NB4 (cell line): ENCODE data around the gene FAM229B.

Experiments
- POLR2A ChIP-seq: IDR thresholded peaks from 2 replicates; pipeline ENCODE4 v1.6.1; 2011; ENCODE audit warnings: mild to moderate bottlenecking; ENCODE audit not compliant: insufficient read length; ENCODE audit errors: extremely low read depth
- TF ChIP-seq, protein P1 (sequence below): IDR thresholded peaks from one replicate; pipeline ENCODE4 v1.5.1; 2012; ENCODE audit warnings: low read depth, low read length
- TF ChIP-seq, protein P2 (sequence below): IDR thresholded peaks from 2 replicates; pipeline ENCODE4 v1.6.1; 2011; ENCODE audit warnings: low read depth, low read length

DNA sequence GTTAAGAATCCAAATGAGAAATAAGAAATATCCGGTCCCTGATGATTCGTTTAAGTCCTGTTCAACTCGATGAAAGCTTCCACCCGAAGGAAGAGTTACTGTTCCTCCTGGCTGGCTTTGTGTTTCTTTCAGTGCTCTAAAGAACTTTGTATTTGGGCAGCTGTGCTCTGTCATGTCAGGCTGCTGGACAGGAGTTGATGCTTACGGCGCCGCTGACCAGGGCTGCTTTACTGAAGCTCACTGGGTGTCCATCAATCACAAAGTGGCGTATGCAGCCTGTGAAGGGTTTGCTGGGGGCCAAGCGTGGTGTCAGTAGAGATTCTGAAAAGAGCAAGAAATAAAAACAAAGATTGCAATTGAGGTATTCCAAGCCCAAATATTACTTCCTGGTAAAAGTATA, 21.9 kb downstream of the FAM229B start:
- TF ChIP-seq POLR2A, result no peak
- TF ChIP-seq, protein P1, sequence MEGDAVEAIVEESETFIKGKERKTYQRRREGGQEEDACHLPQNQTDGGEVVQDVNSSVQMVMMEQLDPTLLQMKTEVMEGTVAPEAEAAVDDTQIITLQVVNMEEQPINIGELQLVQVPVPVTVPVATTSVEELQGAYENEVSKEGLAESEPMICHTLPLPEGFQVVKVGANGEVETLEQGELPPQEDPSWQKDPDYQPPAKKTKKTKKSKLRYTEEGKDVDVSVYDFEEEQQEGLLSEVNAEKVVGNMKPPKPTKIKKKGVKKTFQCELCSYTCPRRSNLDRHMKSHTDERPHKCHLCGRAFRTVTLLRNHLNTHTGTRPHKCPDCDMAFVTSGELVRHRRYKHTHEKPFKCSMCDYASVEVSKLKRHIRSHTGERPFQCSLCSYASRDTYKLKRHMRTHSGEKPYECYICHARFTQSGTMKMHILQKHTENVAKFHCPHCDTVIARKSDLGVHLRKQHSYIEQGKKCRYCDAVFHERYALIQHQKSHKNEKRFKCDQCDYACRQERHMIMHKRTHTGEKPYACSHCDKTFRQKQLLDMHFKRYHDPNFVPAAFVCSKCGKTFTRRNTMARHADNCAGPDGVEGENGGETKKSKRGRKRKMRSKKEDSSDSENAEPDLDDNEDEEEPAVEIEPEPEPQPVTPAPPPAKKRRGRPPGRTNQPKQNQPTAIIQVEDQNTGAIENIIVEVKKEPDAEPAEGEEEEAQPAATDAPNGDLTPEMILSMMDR, result no peak
- TF ChIP-seq, protein P2, sequence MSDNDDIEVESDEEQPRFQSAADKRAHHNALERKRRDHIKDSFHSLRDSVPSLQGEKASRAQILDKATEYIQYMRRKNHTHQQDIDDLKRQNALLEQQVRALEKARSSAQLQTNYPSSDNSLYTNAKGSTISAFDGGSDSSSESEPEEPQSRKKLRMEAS, result no peak
